Upper lobe of right lung (tissue), 1 donor: ENCODE measurements around the gene PPP2R2C. TPM values are rescaled to one million over a fixed set of nuclear protein-coding genes. Genes with fewer than 3 reads are reported as not detected.

Experiments
- ATAC-seq: fragments of 200-7000 bp; cut with Tn5 transposase; one replicate; pipeline ENCODE4 v1.9.1; 2020; ENCODE audit warnings: mild to moderate bottlenecking, moderate library complexity
- DNase-seq: peaks from one replicate; pipeline ENCODE4 v3.0.0-alpha.2; 2020
- H3K27ac ChIP-seq: fragments of 200-600 bp; one replicate; pipeline ENCODE4 v1.8.0; 2022
- H3K27me3 ChIP-seq: fragments of 200-600 bp; one replicate; pipeline ENCODE4 v1.8.0; 2022; ENCODE audit warnings: mild to moderate bottlenecking
- H3K36me3 ChIP-seq: fragments of 200-600 bp; one replicate; pipeline ENCODE4 v1.8.0; 2022
- H3K4me1 ChIP-seq: fragments of 200-600 bp; one replicate; pipeline ENCODE4 v1.8.0; 2022
- H3K4me3 ChIP-seq: fragments of 200-600 bp; one replicate; pipeline ENCODE4 v1.8.0; 2022; ENCODE audit warnings: mild to moderate bottlenecking
- H3K9me3 ChIP-seq: fragments of 200-600 bp; one replicate; pipeline ENCODE4 v1.8.0; 2022
- intact Hi-C: fragments of 100-400 bp; cut with DNase I; formaldehyde crosslinking; loops from one replicate; pipeline ENCODE4 v1.11.0; 2022
- total RNA-seq: library from RNA; stranded (reverse); fragmentation: NEBNext Ultra II Directional; extraction: Animal tissue kit (Norgen Biotek cat#: 25700); gene quantifications from one replicate; pipeline ENCODE4 v1.2.1, GENCODE V29; 2021
- TF ChIP-seq, protein P1 (sequence below): fragments of 200-600 bp; IDR thresholded peaks from one replicate; pipeline ENCODE4 v1.8.0; 2022; ENCODE audit warnings: antibody characterized with exemption
- donor health status: DM: no; HTN: yes; CAD: no; lungs with severe emphysema.

PPP2R2C gene
- total RNA-seq, 1 donor from 2014 or later = 0.09 TPM

DNA sequence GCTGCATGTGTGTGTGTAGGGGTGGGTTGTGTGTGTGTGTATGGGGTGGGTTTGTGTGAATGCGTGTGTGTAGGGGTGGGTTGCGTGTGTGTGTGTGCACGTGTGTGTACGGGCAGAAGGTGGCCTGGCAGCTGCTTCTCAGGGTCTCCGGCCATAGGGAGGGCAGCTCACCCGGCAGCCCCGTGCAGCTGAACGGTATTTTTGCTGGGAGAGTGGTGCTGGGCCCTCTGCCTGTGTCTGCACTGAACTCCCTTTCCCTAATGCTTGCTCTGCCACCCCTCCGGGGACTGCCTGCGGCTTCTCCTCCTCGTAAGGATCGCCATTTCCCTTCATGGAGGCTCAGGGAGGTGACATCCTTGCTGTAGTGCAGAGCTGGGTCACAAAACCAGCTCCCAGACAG is 172.5 kb downstream of the PPP2R2C start:
- H3K9me3 ChIP-seq = no peaks in the 10 kb centered on the region
- H3K4me1 ChIP-seq = no peaks in the 10 kb centered on the region
- H3K36me3 ChIP-seq = peaks cover 58% of the 10 kb centered on the region
- intact Hi-C loops = no loop called here
- H3K27me3 ChIP-seq = no peaks in the 10 kb centered on the region
- H3K27ac ChIP-seq = no peak overlapping the region
- DNase-seq (no peak), ATAC-seq (no peak)
- TF ChIP-seq, protein P1, sequence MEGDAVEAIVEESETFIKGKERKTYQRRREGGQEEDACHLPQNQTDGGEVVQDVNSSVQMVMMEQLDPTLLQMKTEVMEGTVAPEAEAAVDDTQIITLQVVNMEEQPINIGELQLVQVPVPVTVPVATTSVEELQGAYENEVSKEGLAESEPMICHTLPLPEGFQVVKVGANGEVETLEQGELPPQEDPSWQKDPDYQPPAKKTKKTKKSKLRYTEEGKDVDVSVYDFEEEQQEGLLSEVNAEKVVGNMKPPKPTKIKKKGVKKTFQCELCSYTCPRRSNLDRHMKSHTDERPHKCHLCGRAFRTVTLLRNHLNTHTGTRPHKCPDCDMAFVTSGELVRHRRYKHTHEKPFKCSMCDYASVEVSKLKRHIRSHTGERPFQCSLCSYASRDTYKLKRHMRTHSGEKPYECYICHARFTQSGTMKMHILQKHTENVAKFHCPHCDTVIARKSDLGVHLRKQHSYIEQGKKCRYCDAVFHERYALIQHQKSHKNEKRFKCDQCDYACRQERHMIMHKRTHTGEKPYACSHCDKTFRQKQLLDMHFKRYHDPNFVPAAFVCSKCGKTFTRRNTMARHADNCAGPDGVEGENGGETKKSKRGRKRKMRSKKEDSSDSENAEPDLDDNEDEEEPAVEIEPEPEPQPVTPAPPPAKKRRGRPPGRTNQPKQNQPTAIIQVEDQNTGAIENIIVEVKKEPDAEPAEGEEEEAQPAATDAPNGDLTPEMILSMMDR = no peak
- H3K4me3 ChIP-seq = no peak overlapping the region

DNA sequence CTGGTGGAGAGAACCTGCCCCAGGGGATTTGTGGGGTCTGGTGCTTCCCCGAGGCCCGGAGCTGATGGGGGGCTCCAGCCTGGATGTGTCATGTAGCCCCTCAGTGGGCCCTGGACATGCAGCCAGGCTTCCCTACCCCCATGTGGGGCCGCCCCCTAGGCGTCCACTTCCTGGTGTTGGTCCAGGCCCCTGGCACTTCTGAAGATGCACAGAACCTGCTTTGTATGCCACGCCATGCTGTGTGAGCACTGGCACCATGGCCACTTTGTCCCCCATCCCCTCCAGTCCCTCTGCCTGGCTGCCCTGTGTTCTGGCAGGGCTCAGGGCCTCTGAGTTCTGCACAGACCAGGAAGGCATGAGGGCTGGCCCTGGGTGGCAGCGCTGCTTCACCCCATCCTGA is 173.6 kb downstream of the PPP2R2C start:
- H3K9me3 ChIP-seq = no peaks in the 10 kb centered on the region
- H3K36me3 ChIP-seq = peaks cover 58% of the 10 kb centered on the region
- H3K4me3 ChIP-seq = no peak overlapping the region
- DNase-seq = no peak
- H3K27ac ChIP-seq = no peak overlapping the region
- no peaks in the 10 kb centered on the region for H3K27me3 ChIP-seq
- H3K4me1 ChIP-seq = no peaks in the 10 kb centered on the region
- intact Hi-C loops = no loop called here
- TF ChIP-seq, protein P1 = no peak
- ATAC-seq = no peak

DNA sequence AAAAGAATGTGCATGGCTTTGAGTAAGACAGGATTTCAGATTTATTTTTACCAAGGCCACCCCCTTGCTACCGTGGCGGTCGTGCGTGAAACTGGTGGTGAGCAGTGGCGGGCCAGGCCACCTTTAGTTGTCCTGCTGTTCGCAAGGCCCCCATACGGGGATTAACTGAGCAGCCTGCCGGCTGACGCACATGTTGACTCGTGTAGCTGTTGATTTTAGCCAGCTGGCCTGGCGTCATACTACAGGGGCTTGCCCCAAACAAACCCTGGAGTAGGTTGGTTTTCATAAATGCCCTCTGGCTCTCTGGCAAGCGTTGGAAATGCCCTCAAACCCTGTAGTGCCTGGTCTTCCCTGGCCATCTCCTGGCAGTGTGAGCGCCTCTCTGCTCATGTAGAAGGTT is 174.4 kb downstream of the PPP2R2C start:
- no peaks in the 10 kb centered on the region for H3K27me3 ChIP-seq
- H3K27ac ChIP-seq = no peak overlapping the region
- TF ChIP-seq, protein P1 = no peak
- peaks cover 55% of the 10 kb centered on the region for H3K36me3 ChIP-seq
- ATAC-seq (no peak), DNase-seq (no peak)
- no peak overlapping the region for H3K4me3 ChIP-seq
- H3K9me3 ChIP-seq = no peaks in the 10 kb centered on the region
- H3K4me1 ChIP-seq = no peaks in the 10 kb centered on the region
- intact Hi-C loops = no loop called here

DNA sequence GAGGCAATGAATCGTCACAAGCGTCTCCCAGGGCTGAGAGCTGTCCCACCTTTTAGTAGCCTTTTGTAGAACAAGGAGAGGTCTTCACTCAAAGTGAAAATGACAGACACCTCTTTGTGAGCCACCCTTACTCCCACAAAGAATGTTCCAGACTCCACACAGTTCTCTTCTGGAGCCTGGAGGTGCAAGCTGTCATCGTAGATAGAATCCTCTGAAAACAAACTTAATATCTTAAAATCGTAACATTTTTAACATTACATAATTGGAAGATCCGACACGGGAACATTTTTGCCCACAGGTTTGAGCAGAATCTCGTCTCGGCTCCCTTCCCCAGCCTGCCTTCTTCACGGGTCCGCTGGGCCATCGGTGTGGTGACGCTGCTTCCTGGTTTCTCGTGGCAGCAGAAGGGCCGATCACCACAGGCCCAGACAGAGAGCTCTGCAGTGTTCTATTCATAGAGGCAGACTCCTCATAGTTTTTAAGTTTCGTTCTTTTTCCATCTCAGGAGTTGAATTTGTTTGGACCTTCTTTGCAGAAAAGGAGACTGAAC is 175.1 kb downstream of the PPP2R2C start:
- DNase-seq (no peak), ATAC-seq (no peak)
- Histone ChIP-seq H3K4me1 (no peaks in the 10 kb centered on the region), H3K36me3 (peaks cover 48% of the 10 kb centered on the region), H3K27ac (no peak overlapping the region), H3K4me3 (no peak overlapping the region), H3K27me3 (no peaks in the 10 kb centered on the region), H3K9me3 (no peaks in the 10 kb centered on the region)
- intact Hi-C loops = no loop called here
- TF ChIP-seq, protein P1 = no peak

DNA sequence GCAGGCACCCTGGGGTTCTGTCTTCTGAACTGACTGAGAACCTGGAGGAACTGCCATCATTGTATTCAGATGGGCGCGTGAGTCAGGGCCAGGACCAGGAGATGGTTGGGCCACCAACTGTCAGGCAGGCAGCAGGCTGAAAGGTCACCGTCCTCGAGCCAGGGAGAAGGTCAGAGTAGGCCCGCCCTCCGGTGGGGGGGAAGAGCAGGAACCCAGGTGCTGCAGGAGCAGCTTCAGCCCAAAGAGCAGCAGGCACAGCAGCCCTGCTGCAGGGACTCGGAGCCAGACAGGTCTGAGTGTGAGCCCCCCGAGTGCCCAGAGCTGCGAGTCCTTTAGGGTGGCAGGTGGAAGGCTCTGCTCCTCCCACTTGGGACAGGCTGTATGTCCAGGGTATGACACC is 176.4 kb downstream of the PPP2R2C start:
- Histone ChIP-seq H3K36me3 (peaks cover 35% of the 10 kb centered on the region), H3K4me1 (no peaks in the 10 kb centered on the region), H3K9me3 (no peaks in the 10 kb centered on the region), H3K4me3 (no peak overlapping the region), H3K27ac (no peak overlapping the region), H3K27me3 (no peaks in the 10 kb centered on the region)
- DNase-seq (no peak), ATAC-seq (no peak)
- TF ChIP-seq, protein P1 = no peak
- intact Hi-C loops = no loop called here

DNA sequence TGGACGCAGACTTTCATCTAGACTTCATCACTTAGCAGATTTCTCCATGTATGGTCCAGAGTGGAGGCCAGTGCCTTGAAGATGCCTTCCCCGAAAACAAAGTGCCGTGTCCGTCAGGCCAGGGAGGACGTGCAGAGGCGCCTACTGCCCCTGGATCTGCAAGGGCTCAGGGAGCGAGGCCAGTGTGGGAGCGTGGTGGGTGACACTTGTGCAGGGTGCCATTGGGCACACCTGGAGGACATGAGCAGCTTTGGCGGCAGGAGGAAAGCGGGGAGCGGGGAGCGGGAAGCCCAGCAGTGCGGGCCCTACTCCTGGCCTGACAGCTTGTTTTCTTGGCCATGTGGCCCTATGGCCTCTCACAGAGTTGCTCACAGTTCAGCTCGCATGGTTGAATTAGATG is 176.9 kb downstream of the PPP2R2C start:
- Histone ChIP-seq H3K36me3 (peaks cover 29% of the 10 kb centered on the region), H3K4me1 (no peaks in the 10 kb centered on the region), H3K27ac (no peak overlapping the region), H3K9me3 (no peaks in the 10 kb centered on the region), H3K27me3 (no peaks in the 10 kb centered on the region), H3K4me3 (no peak overlapping the region)
- TF ChIP-seq, protein P1 = no peak
- no peak for DNase-seq
- intact Hi-C loops = no loop called here
- no peak for ATAC-seq
